HCT116 (cell line): ENCODE data around the gene DAPK3.

Experiments
- ATF3 ChIP-seq: IDR thresholded peaks from 2 replicates; pipeline ENCODE4 v1.6.1; 2012
- CTCF ChIP-seq, 3 experiments: fragments of 200-600 bp in 1 of 3; sonication (generic) in 1 of 3; IDR thresholded peaks in 2 of 3; conservative IDR thresholded peaks in 1 of 3; 2 replicates each; pipeline ENCODE4 v1.5.1; 2012 to 2017; ENCODE audit warnings: low read depth in 2 of 3, low read length in 2 of 3, antibody characterized with exemption in 1 of 3, borderline replicate concordance in 1 of 3, control low read depth in 1 of 3, mild to moderate bottlenecking in 1 of 3, mixed read lengths in 1 of 3, mixed run types in 1 of 3, moderate library complexity in 1 of 3; ENCODE audit not compliant: insufficient read depth in 1 of 3
- ELF1 ChIP-seq: IDR thresholded peaks from 2 replicates; pipeline ENCODE4 v1.6.1; 2012; ENCODE audit warnings: low read depth, borderline replicate concordance
- EZH2phosphoT487 ChIP-seq: fragments of 200-600 bp; IDR thresholded peaks from 2 replicates; pipeline ENCODE4 v1.6.1; 2018; ENCODE audit warnings: antibody characterized with exemption, borderline replicate concordance
- POLR2A ChIP-seq: IDR thresholded peaks from 2 replicates; pipeline ENCODE4 v1.7.0; 2011; ENCODE audit warnings: borderline replicate concordance; ENCODE audit not compliant: insufficient read depth, insufficient read length; ENCODE audit errors: extremely low read depth
- POLR2AphosphoS5 ChIP-seq: IDR thresholded peaks from 2 replicates; pipeline ENCODE4 v1.6.1; 2011; ENCODE audit warnings: mild to moderate bottlenecking, low read depth, low read length, moderate library complexity
- RAD21 ChIP-seq: IDR thresholded peaks from 2 replicates; pipeline ENCODE4 v1.6.1; 2012; ENCODE audit warnings: low read depth, mild to moderate bottlenecking
- SIN3A ChIP-seq: IDR thresholded peaks from 2 replicates; pipeline ENCODE4 v1.6.1; 2012; ENCODE audit warnings: low read depth
- SP1 ChIP-seq: IDR thresholded peaks from 2 replicates; pipeline ENCODE4 v1.6.1; 2012; ENCODE audit warnings: low read depth
- SRF ChIP-seq: IDR thresholded peaks from 2 replicates; pipeline ENCODE4 v1.6.1; 2012; ENCODE audit warnings: low read depth
- YY1 ChIP-seq: IDR thresholded peaks from 2 replicates; pipeline ENCODE4 v1.6.1; 2011; ENCODE audit warnings: low read length, low read depth, moderate library complexity, mild to moderate bottlenecking; ENCODE audit not compliant: insufficient replicate concordance; ENCODE audit errors: extremely low read depth
- ZFX ChIP-seq: fragments of 450-650 bp; IDR thresholded peaks from 2 replicates; pipeline ENCODE4 v1.6.1; 2017
- ZNF274 ChIP-seq: fragments of 200-500 bp; sonication (Bioruptor generic); IDR thresholded peaks from 2 replicates; pipeline ENCODE4 v1.6.1; 2014; ENCODE audit warnings: mild to moderate bottlenecking, low read depth, low read length, inconsistent platforms

DNA sequence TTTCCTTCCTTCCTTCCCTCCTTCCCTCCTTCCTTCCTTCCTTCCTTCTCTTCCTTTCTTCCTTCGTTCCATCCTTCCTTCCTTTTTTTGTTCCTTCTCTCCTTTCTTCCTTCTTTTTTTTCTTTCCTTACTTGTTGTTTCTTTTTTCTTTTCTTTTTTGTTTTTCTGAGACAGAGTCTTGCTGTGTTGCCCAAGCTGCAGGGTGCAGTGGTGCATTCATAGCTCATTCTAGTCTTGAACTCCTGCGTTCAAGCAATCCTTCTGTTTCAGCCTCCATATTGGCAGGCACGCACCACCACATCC is 19.9 kb upstream of the DAPK3 start:
- TF ChIP-seq SIN3A (no peak), SP1 (no peak), ZNF274 (no peak), CTCF (IDR thresholded peaks at IDR 0.05 in 2 of 3, conservative IDR thresholded peaks at IDR 0.05 in 1 of 3; ENCODE audit: borderline replicate concordance in 1 of 3, insufficient read depth in 1 of 3, low read depth in 2 of 3, low read length in 2 of 3) (no peak), ELF1 (no peak), ZFX (no peak), EZH2phosphoT487 (no peak), POLR2A (no peak), YY1 (no peak), RAD21 (no peak), POLR2AphosphoS5 (no peak), ATF3 (no peak), SRF (no peak)
